GM21717 (cell line): ENCODE measurements around the gene CBX4.

Source experiments
- ATAC-seq: cut with Tn5 transposase; IDR thresholded peaks from one replicate; pipeline ENCODE4 v1.9.1; 2021; ENCODE audit warnings: mild to moderate bottlenecking, moderate library complexity; ENCODE audit not compliant: unreplicated experiment

CBX4 gene

GRCh38 chr17:79814127-79814973 is 24.9 kb downstream of the CBX4 start:
- ATAC-seq, result no peak

GRCh38 chr17:79813297-79814126 is 25.7 kb downstream of the CBX4 start:
- ATAC-seq, result no peak

- ATAC-seq, result no peak
These were observed 26.6 kb downstream of the CBX4 start for GRCh38 chr17:79812353-79813258.

- no peak for ATAC-seq
These were observed 27.3 kb downstream of the CBX4 start for GRCh38 chr17:79811868-79812352.

- ATAC-seq, result no peak
These were observed 28.0 kb downstream of the CBX4 start for GRCh38 chr17:79811011-79811867.

- peak; percentile 67 for ATAC-seq
These were observed 28.9 kb downstream of the CBX4 start for GRCh38 chr17:79810130-79811010.

- ATAC-seq, result no peak
These were observed 29.6 kb downstream of the CBX4 start for GRCh38 chr17:79809530-79810129.

- no peak for ATAC-seq
These were observed 30.3 kb downstream of the CBX4 start for GRCh38 chr17:79808763-79809529.

GRCh38 chr17:79806863-79807720 is 32.1 kb downstream of the CBX4 start:
- ATAC-seq, result no peak

- ATAC-seq, result no peak
These were observed 32.8 kb downstream of the CBX4 start for GRCh38 chr17:79806446-79806760.

- ATAC-seq, result peak; percentile 24
These were observed 34.2 kb downstream of the CBX4 start for GRCh38 chr17:79804856-79805696.

GRCh38 chr17:79803997-79804855 is 35.0 kb downstream of the CBX4 start:
- peak; percentile 50 for ATAC-seq

GRCh38 chr17:79803421-79803996 is 35.7 kb downstream of the CBX4 start:
- ATAC-seq, result no peak

- ATAC-seq, result no peak
These were observed 36.4 kb downstream of the CBX4 start for GRCh38 chr17:79802736-79803420.
